GM23338 (cell line): ENCODE results near the gene PSMA7. TPM values are rescaled to one million over a fixed set of nuclear protein-coding genes. Genes with fewer than 3 reads are reported as not detected.
A peak's percentile ranks its signal among the peaks of the same experiment; 100 is the strongest.

ENCODE experiments used
- ATAC-seq: fragments of 200-7000 bp; cut with Tn5 transposase; 3 replicates; pipeline ENCODE4 v1.9.1; 2020
- DNase-seq: peaks from one replicate; pipeline ENCODE4 v3.0.0-alpha.2; 2015; ENCODE audit warnings: low spot score
- H2AFZ ChIP-seq: fragments of 200-600 bp; sonication (generic); 2 replicates; pipeline ENCODE4 v1.8.0; 2016; ENCODE audit warnings: antibody characterized with exemption, mild to moderate bottlenecking, moderate library complexity
- H3F3A ChIP-seq: fragments of 200-600 bp; sonication (generic); replicated peaks from 2 replicates; pipeline ENCODE4 v1.8.0; 2017; ENCODE audit warnings: antibody characterized with exemption, mixed run types, low read depth
- H3K27ac ChIP-seq: fragments of 200-600 bp; sonication (generic); 2 replicates; pipeline ENCODE4 v1.6.1; 2016; ENCODE audit warnings: low read depth
- H3K27me3 ChIP-seq: fragments of 200-600 bp; sonication (generic); 2 replicates; pipeline ENCODE4 v1.8.0; 2016; ENCODE audit warnings: mild to moderate bottlenecking, mixed run types, moderate library complexity; ENCODE audit not compliant: insufficient read depth
- H3K36me3 ChIP-seq: fragments of 200-600 bp; sonication (generic); 2 replicates; pipeline ENCODE4 v1.8.0; 2016; ENCODE audit warnings: mild to moderate bottlenecking; ENCODE audit not compliant: insufficient read depth
- H3K4me1 ChIP-seq: fragments of 200-600 bp; sonication (generic); 2 replicates; pipeline ENCODE4 v1.8.0; 2016; ENCODE audit warnings: mild to moderate bottlenecking, moderate library complexity; ENCODE audit not compliant: insufficient read depth
- H3K4me2 ChIP-seq: fragments of 200-600 bp; sonication (generic); 2 replicates; pipeline ENCODE4 v1.7.1; 2017; ENCODE audit warnings: mixed run types
- H3K4me3 ChIP-seq: fragments of 200-600 bp; sonication (generic); 2 replicates; pipeline ENCODE4 v1.6.1; 2016; ENCODE audit warnings: mixed run types
- H3K79me2 ChIP-seq: fragments of 200-600 bp; sonication (generic); replicated peaks from 2 replicates; pipeline ENCODE4 v1.8.0; 2017; ENCODE audit warnings: mild to moderate bottlenecking; ENCODE audit not compliant: insufficient read depth
- H3K9me2 ChIP-seq: fragments of 200-600 bp; sonication (generic); 2 replicates; pipeline ENCODE4 v1.8.0; 2017; ENCODE audit not compliant: insufficient read depth
- H4K20me1 ChIP-seq: fragments of 200-600 bp; sonication (generic); replicated peaks from 2 replicates; pipeline ENCODE4 v1.8.0; 2017; ENCODE audit warnings: mild to moderate bottlenecking; ENCODE audit not compliant: insufficient read depth
- H3K27ac Mint-ChIP-seq: 2 replicates; pipeline ENCODE4 v1.8.0; 2020; ENCODE audit warnings: inconsistent platforms, mild to moderate bottlenecking, moderate library complexity, mixed read lengths
- H3K27me3 Mint-ChIP-seq: 3 replicates; pipeline ENCODE4 v1.8.0; 2022; ENCODE audit warnings: low read depth, mild to moderate bottlenecking, moderate library complexity, mixed read lengths, inconsistent platforms; ENCODE audit not compliant: insufficient read depth, poor library complexity
- H3K36me3 Mint-ChIP-seq: 3 replicates; pipeline ENCODE4 v1.8.0; 2021; ENCODE audit warnings: low read depth, mild to moderate bottlenecking, inconsistent platforms, moderate library complexity, mixed read lengths
- H3K4me1 Mint-ChIP-seq: 3 replicates; pipeline ENCODE4 v1.8.0; 2020; ENCODE audit warnings: mild to moderate bottlenecking, inconsistent platforms, mixed read lengths
- H3K4me3 Mint-ChIP-seq: 3 replicates; pipeline ENCODE4 v1.8.0; 2021; ENCODE audit warnings: moderate library complexity, mild to moderate bottlenecking, inconsistent platforms, mixed read lengths
- H3K9me3 Mint-ChIP-seq: 3 replicates; pipeline ENCODE4 v1.8.0; 2020; ENCODE audit warnings: moderate library complexity, mild to moderate bottlenecking, inconsistent platforms, mixed read lengths
- CREB1 ChIP-seq: fragments of 250-450 bp; sonication (Bioruptor Pico); IDR thresholded peaks from 2 replicates; pipeline ENCODE4 v1.5.0; 2020; ENCODE audit warnings: low read depth, mild to moderate bottlenecking, moderate library complexity
- ETS1 ChIP-seq: IDR thresholded peaks from 2 replicates; pipeline ENCODE4 v1.6.1; 2016; ENCODE audit warnings: antibody characterized with exemption
- EZH2 ChIP-seq: fragments of 200-600 bp; sonication (generic); IDR thresholded peaks from one replicate; pipeline ENCODE4 v1.8.0; 2017; ENCODE audit warnings: antibody characterized with exemption, mild to moderate bottlenecking, low read depth; ENCODE audit not compliant: unreplicated experiment
- EZH2phosphoT487 ChIP-seq: fragments of 200-600 bp; sonication (generic); IDR thresholded peaks from one replicate; pipeline ENCODE4 v1.8.1; 2018; ENCODE audit warnings: antibody characterized with exemption; ENCODE audit not compliant: unreplicated experiment
- JUNB ChIP-seq: IDR thresholded peaks from one replicate; pipeline ENCODE4 v1.6.1; 2016; ENCODE audit warnings: antibody characterized with exemption; ENCODE audit not compliant: unreplicated experiment
- NANOG ChIP-seq: IDR thresholded peaks from 2 replicates; pipeline ENCODE4 v1.6.1; 2016; ENCODE audit warnings: antibody characterized with exemption, borderline replicate concordance
- POLR2AphosphoS5 ChIP-seq: IDR thresholded peaks from 2 replicates; pipeline ENCODE4 v1.6.1; 2016; ENCODE audit warnings: antibody characterized with exemption, low read depth
- REST ChIP-seq: IDR thresholded peaks from one replicate; pipeline ENCODE4 v1.6.1; 2018; ENCODE audit warnings: antibody characterized with exemption; ENCODE audit not compliant: unreplicated experiment
- STAT1 ChIP-seq: IDR thresholded peaks from one replicate; pipeline ENCODE4 v1.6.1; 2016; ENCODE audit warnings: antibody characterized with exemption; ENCODE audit not compliant: unreplicated experiment
- ZNF114 ChIP-seq: fragments of 250-450 bp; sonication (Bioruptor Pico); IDR thresholded peaks from 2 replicates; pipeline ENCODE4 v1.5.0; 2020; ENCODE audit warnings: mild to moderate bottlenecking, moderate library complexity
- ZNF331 ChIP-seq: fragments of 250-450 bp; sonication (Bioruptor Pico); IDR thresholded peaks from 2 replicates; pipeline ENCODE4 v1.5.0; 2020; ENCODE audit warnings: low read depth, mild to moderate bottlenecking, moderate library complexity
- ZNF462 ChIP-seq: fragments of 250-450 bp; sonication (Bioruptor Pico); IDR thresholded peaks from 2 replicates; pipeline ENCODE4 v1.5.0; 2020; ENCODE audit warnings: mild to moderate bottlenecking, moderate library complexity
- polyA plus RNA-seq: library from polyadenylated mRNA; unstranded; fragments of >200 nt; fragmentation: Nextera tagmentation; extraction: Ambion mirVana; gene quantifications from 2 replicates; pipeline ENCODE4 v1.2.1, GENCODE V29; 2016
- total RNA-seq: library from RNA; depleted of rRNA; stranded (reverse); fragments of >200 nt; shearing (Covaris generic); gene quantifications from 2 replicates; pipeline ENCODE4 v1.2.3, GENCODE V29; 2014

PSMA7 gene
- total and polyA plus RNA-seq, 2 experiments from 2014 or later, result 357 to 628 TPM

GRCh38 chr20:62104791-62105345 lies 38.3 kb downstream of the PSMA7 start (continued):
- no peak for TF ChIP-seq ETS1

DNA sequence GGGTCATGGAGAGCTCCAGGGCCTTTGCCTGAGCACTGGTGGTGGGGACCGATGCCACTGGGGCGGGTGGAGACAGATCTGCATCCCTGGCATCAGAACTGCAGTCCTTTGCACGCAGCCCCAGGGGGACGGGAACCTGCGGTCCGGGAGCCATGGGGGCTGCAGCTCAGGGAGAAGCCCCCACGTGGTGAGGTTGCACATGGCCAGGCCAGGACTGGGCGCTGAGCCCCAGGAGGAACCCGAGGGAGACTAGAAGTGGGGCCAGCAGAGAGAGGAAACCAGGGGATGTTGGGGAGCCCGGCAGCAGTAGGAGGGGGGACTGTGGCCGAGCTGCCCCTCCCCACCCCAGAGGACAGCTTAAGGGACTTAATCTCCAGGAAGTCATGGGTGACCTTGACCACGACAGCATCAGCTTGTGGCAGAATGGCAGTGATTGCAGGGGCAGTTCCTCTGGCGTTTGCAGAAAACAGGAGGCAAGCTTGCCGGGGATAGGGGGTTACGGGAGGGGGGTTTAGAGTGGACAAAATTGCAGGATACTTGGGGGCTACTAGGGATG lies 38.9 kb downstream of the PSMA7 start:
- Histone ChIP-seq H2AFZ (no peak overlapping the region), H3K4me3 (no peak overlapping the region), H3K4me1 (no peaks in the 10 kb centered on the region), H3K79me2 (no peaks in the 10 kb centered on the region), H3K27me3 (no peaks in the 10 kb centered on the region), H3K9me2 (no peaks in the 10 kb centered on the region), H4K20me1 (no peaks in the 10 kb centered on the region), H3K4me2 (no peak overlapping the region), H3K36me3 (no peaks in the 10 kb centered on the region), H3K27ac (no peak overlapping the region), H3F3A (no peaks in the 10 kb centered on the region)
- peaks cover 8% of the 10 kb centered on the region for H3K4me1 Mint-ChIP-seq
- peaks cover 18% of the 10 kb centered on the region for H3K27me3 Mint-ChIP-seq
- peaks cover 34% of the 10 kb centered on the region for H3K9me3 Mint-ChIP-seq
- no peak for DNase-seq
- ATAC-seq, result 0 out of 3 replicates have a peak, but pooled peaks have one; percentile 19
- no peak overlapping the region for H3K4me3 Mint-ChIP-seq
- no peak overlapping the region for H3K27ac Mint-ChIP-seq
- peaks cover 10% of the 10 kb centered on the region for H3K36me3 Mint-ChIP-seq
- TF ChIP-seq ZNF114 (CRISPR knock-in tag) (no peak), ZNF462 (no peak), EZH2phosphoT487 (no peak), ZNF331 (CRISPR knock-in tag) (no peak), CREB1 (no peak), STAT1 (no peak), NANOG (no peak), REST (no peak), EZH2 (no peak), POLR2AphosphoS5 (no peak), JUNB (no peak), ETS1 (no peak)
